SK-N-SH (cell line): ENCODE measurements around the gene FAT1. TPM values are rescaled to one million over a fixed set of nuclear protein-coding genes. Genes with fewer than 3 reads are reported as not detected.

ENCODE experiments used
- CTCF ChIA-PET: fragments of 300-600, 350-600 bp; formaldehyde crosslinking; extraction: SDS; loops from one replicate; lab custom pipeline; 2021; lab: Yijun Ruan, JAX
- POLR2A ChIA-PET: fragments of 350-600 bp; sonication (Branson Sonifier 250); formaldehyde crosslinking; extraction: SDS; loops from one replicate; lab custom pipeline; 2020; ENCODE audit warnings: antibody characterized with exemption, inconsistent platforms; lab: Yijun Ruan, JAX
- DNase-seq: peaks from one replicate; pipeline ENCODE4 v3.0.0; 2012
- H2AFZ ChIP-seq: fragments of 200-600 bp; sonication (generic); 2 replicates; pipeline ENCODE4 v1.8.1; 2016; ENCODE audit warnings: antibody characterized with exemption, mild to moderate bottlenecking, low read depth
- H3F3A ChIP-seq: fragments of 200-600 bp; sonication (generic); replicated peaks from 2 replicates; pipeline ENCODE3; 2016; ENCODE audit warnings: antibody characterized with exemption, mild to moderate bottlenecking; ENCODE audit not compliant: insufficient read depth
- H3K27ac ChIP-seq, 2 experiments: fragments of 200-500 bp in 1 of 2; fragments of 200-600 bp in 1 of 2; sonication (Bioruptor generic) in 1 of 2; sonication (generic), shearing (Covaris generic) in 1 of 2; 2 replicates each; pipeline versions ENCODE4 v1.5.1 to v1.6.1; 2014 to 2016; ENCODE audit warnings: low read depth in 2 of 2, inconsistent platforms in 1 of 2, low read length in 1 of 2, mild to moderate bottlenecking in 1 of 2, mixed read lengths in 1 of 2
- H3K27me3 ChIP-seq: fragments of 200-600 bp; sonication (generic), shearing (Covaris generic); 2 replicates; pipeline ENCODE4 v1.6.1; 2016; ENCODE audit warnings: mixed run types; ENCODE audit not compliant: insufficient read depth
- H3K36me3 ChIP-seq, 2 experiments: fragments of 200-500 bp in 1 of 2; fragments of 200-600 bp in 1 of 2; sonication (Bioruptor generic) in 1 of 2; sonication (generic) in 1 of 2; replicated peaks in 1 of 2; 2 replicates each; pipeline versions ENCODE3 to v1.5.1; 2014 to 2016; ENCODE audit warnings: low read length in 1 of 2, mild to moderate bottlenecking in 1 of 2; ENCODE audit not compliant: insufficient read depth in 2 of 2, control insufficient read depth in 1 of 2
- H3K4me1 ChIP-seq, 2 experiments: fragments of 200-500 bp in 1 of 2; fragments of 200-600 bp in 1 of 2; sonication (Bioruptor generic) in 1 of 2; sonication (generic), shearing (Covaris generic) in 1 of 2; 2 replicates each; pipeline versions ENCODE4 v1.5.1 to v1.6.1; 2014 to 2016; ENCODE audit warnings: low read depth in 1 of 2, low read length in 1 of 2, mixed run types in 1 of 2; ENCODE audit not compliant: insufficient read depth in 2 of 2, control insufficient read depth in 1 of 2
- H3K4me2 ChIP-seq: fragments of 200-600 bp; sonication (generic), shearing (Covaris generic); 2 replicates; pipeline ENCODE4 v1.6.1; 2017; ENCODE audit warnings: mixed run types
- H3K4me3 ChIP-seq, 2 experiments: fragments of 200-500 bp in 1 of 2; fragments of 200-600 bp in 1 of 2; sonication (Bioruptor generic) in 1 of 2; sonication (generic), shearing (Covaris generic) in 1 of 2; 2 replicates each; pipeline versions ENCODE4 v1.5.1 to v1.8.1; 2014 to 2016; ENCODE audit warnings: low read depth in 2 of 2, inconsistent platforms in 1 of 2, low read length in 1 of 2, mild to moderate bottlenecking in 1 of 2, mixed read lengths in 1 of 2, moderate library complexity in 1 of 2
- H3K79me2 ChIP-seq: fragments of 200-600 bp; sonication (generic); 2 replicates; pipeline ENCODE4 v1.8.1; 2017; ENCODE audit warnings: mild to moderate bottlenecking; ENCODE audit not compliant: insufficient read depth
- H3K9ac ChIP-seq: fragments of 200-600 bp; sonication (generic); 2 replicates; pipeline ENCODE4 v1.6.1; 2017; ENCODE audit warnings: mixed run types
- H3K9me2 ChIP-seq: fragments of 200-600 bp; sonication (generic); 2 replicates; pipeline ENCODE4 v1.6.1; 2017; ENCODE audit warnings: mixed run types
- H3K9me3 ChIP-seq: fragments of 200-600 bp; sonication (generic); 2 replicates; pipeline ENCODE4 v1.6.1; 2017; ENCODE audit warnings: mixed run types, mild to moderate bottlenecking, moderate library complexity
- H4K20me1 ChIP-seq: fragments of 200-600 bp; sonication (generic); 2 replicates; pipeline ENCODE4 v1.6.1; 2017; ENCODE audit warnings: mild to moderate bottlenecking, mixed run types; ENCODE audit not compliant: insufficient read depth
- CTCF ChIP-seq: fragments of 200-600 bp; sonication (generic); IDR thresholded peaks from 2 replicates; pipeline ENCODE4 v1.6.1; 2017; ENCODE audit warnings: antibody characterized with exemption, mild to moderate bottlenecking, moderate library complexity
- ELF1 ChIP-seq: IDR thresholded peaks from 2 replicates; pipeline ENCODE4 v1.4.0; 2012
- EP300 ChIP-seq, 2 experiments: IDR thresholded peaks; 2 replicates each; pipeline versions ENCODE4 v1.4.0 to v1.6.1; 2012; ENCODE audit warnings: borderline replicate concordance in 1 of 2, low read depth in 1 of 2, low read length in 1 of 2
- FOXM1 ChIP-seq: IDR thresholded peaks from 2 replicates; pipeline ENCODE4 v1.4.0; 2012; ENCODE audit warnings: low read depth, mild to moderate bottlenecking
- GABPA ChIP-seq: IDR thresholded peaks from 2 replicates; pipeline ENCODE4 v1.4.0; 2012; ENCODE audit warnings: low read depth, mild to moderate bottlenecking
- GATA2 ChIP-seq: sonication (generic); formaldehyde crosslinking; IDR thresholded peaks from 2 replicates; pipeline ENCODE4 v1.5.0; 2020; ENCODE audit warnings: mild to moderate bottlenecking, missing genetic modification reagents
- MAX ChIP-seq: IDR thresholded peaks from 2 replicates; pipeline ENCODE4 v1.4.0; 2012; ENCODE audit warnings: low read depth
- MXI1 ChIP-seq: IDR thresholded peaks from 2 replicates; pipeline ENCODE4 v1.6.1; 2012; ENCODE audit warnings: mild to moderate bottlenecking, low read depth, low read length, improper control_type of control experiment
- NRF1 ChIP-seq: IDR thresholded peaks from 2 replicates; pipeline ENCODE4 v1.6.1; 2012; ENCODE audit warnings: low read depth, mild to moderate bottlenecking, low read length
- PBX3 ChIP-seq: IDR thresholded peaks from 2 replicates; pipeline ENCODE4; 2012
- POLR2AphosphoS5 ChIP-seq: IDR thresholded peaks from 2 replicates; pipeline ENCODE4 v1.6.1; 2012; ENCODE audit warnings: low read depth, low read length
- REST ChIP-seq: IDR thresholded peaks from 2 replicates; pipeline ENCODE4 v1.6.1; 2012; ENCODE audit warnings: mild to moderate bottlenecking, low read depth, low read length, moderate library complexity
- RFX5 ChIP-seq: IDR thresholded peaks from 2 replicates; pipeline ENCODE4 v1.6.1; 2012; ENCODE audit warnings: mild to moderate bottlenecking, improper control_type of control experiment, low read length
- TAF1 ChIP-seq: IDR thresholded peaks from 2 replicates; pipeline ENCODE4 v1.6.1; 2012; ENCODE audit warnings: low read depth, mild to moderate bottlenecking, low read length, moderate library complexity, borderline replicate concordance
- USF1 ChIP-seq: IDR thresholded peaks from 2 replicates; pipeline ENCODE4 v1.4.0; 2012; ENCODE audit warnings: low read depth, borderline replicate concordance
- WGBS: methylation state at CpG from one replicate; pipeline ENCODE4 v1.1.6; 2017; ENCODE audit warnings: low lambda C conversion rate; 5-methylcytosine and 5-hydroxymethylcytosine counted together
- polyA plus RNA-seq, 3 experiments: library from polyadenylated mRNA; depleted of rRNA; stranded (reverse); fragments of >200 nt; gene quantifications; 2 replicates each; pipeline ENCODE4 v1.2.3, GENCODE V29; 2012

The FAT1 gene
- polyA plus RNA-seq, 1 of the 3 experiments (the other 2 are of a cell fraction), result 41.3 TPM

- no peak for TF ChIP-seq PBX3
- no peak for TF ChIP-seq CTCF
These were observed 35.3 kb downstream of the FAT1 start (continued) for GRCh38 chr4:186688150-186688943.

- H3K4me1 ChIP-seq, result peaks cover 0 to 32% of the 10 kb centered on the region in 2 experiments; a peak in 2 of 4 replicates
- no peaks in the 10 kb centered on the region for H3K9me3 ChIP-seq
- no peak for DNase-seq
- no peaks in the 10 kb centered on the region for H3K9me2 ChIP-seq
- ChIA-PET POLR2A (no interaction called here), CTCF (no interaction called here)
- H3K27ac ChIP-seq, result peak overlapping the region in 1 of 2 experiments; percentile 72; a peak in 1 of 4 replicates
- no peak overlapping the region for H3K4me3 ChIP-seq
- H3K36me3 ChIP-seq, result no peaks in the 10 kb centered on the region
- H3K9ac ChIP-seq, result no peak overlapping the region
- peaks cover 88% of the 10 kb centered on the region for H3K79me2 ChIP-seq
- no peaks in the 10 kb centered on the region for H3K27me3 ChIP-seq
- peaks cover 4% of the 10 kb centered on the region for H3F3A ChIP-seq
- WGBS, result 62% methylated on average over 3 of the region's 3 CpGs
- no peak overlapping the region for H2AFZ ChIP-seq
- H4K20me1 ChIP-seq, result no peaks in the 10 kb centered on the region
- TF ChIP-seq FOXM1, result no peak
- no peak overlapping the region for H3K4me2 ChIP-seq
These were observed 36.4 kb downstream of the FAT1 start for GRCh38 chr4:186687265-186687664.

GRCh38 chr4:186685767-186686183 lies 37.9 kb downstream of the FAT1 start:
- no peak for DNase-seq
- WGBS, result 9% methylated on average over 2 of the region's 2 CpGs
- H3K4me3 ChIP-seq, result no peak overlapping the region
- no peaks in the 10 kb centered on the region for H3K27me3 ChIP-seq
- H3K9me3 ChIP-seq, result no peaks in the 10 kb centered on the region
- POLR2A ChIA-PET, result no interaction called here
- H3K9ac ChIP-seq, result peak overlapping the region; percentile 40; the same call in 1 of the 2 replicates
- H3K79me2 ChIP-seq, result peaks cover 87% of the 10 kb centered on the region
- no peaks in the 10 kb centered on the region for H3K36me3 ChIP-seq
- H3F3A ChIP-seq, result peaks cover 4% of the 10 kb centered on the region
- peak overlapping the region; percentile 47 to 72; a peak in 3 of 4 replicates for H3K27ac ChIP-seq
- H3K9me2 ChIP-seq, result no peaks in the 10 kb centered on the region
- H3K4me1 ChIP-seq, result peaks cover 0 to 32% of the 10 kb centered on the region in 2 experiments; a peak in 2 of 4 replicates
- no peak overlapping the region for H2AFZ ChIP-seq
- H4K20me1 ChIP-seq, result no peaks in the 10 kb centered on the region
- peak overlapping the region; percentile 9; the same call in 1 of the 2 replicates for H3K4me2 ChIP-seq
- CTCF ChIA-PET, result interaction anchor here (0.7 kb wide), 1 partner anchor 706 kb away, joined by 4 read pairs; no protein-coding TSS in a partner anchor
- no peak for TF ChIP-seq MAX
- no peak for TF ChIP-seq RFX5
- no peak for TF ChIP-seq MXI1
- no peak for TF ChIP-seq ELF1
- TF ChIP-seq POLR2AphosphoS5, result no peak
- TF ChIP-seq GABPA, result no peak
- no peak for TF ChIP-seq GATA2 (CRISPR knock-in tag)
- no peak for TF ChIP-seq NRF1
- TF ChIP-seq EP300 (IDR thresholded peaks at IDR 0.05; ENCODE audit: borderline replicate concordance in 1 of 2, low read depth in 1 of 2, low read length in 1 of 2), result peak in 1 of 2 experiments; percentile 52; a peak in 1 of 4 replicates
- no peak for TF ChIP-seq USF1
- no peak for TF ChIP-seq TAF1
- peak; percentile 60 for TF ChIP-seq PBX3
- no peak for TF ChIP-seq REST
